ENCODE measurements around the gene SNCA.

- TF ChIP-seq CTCF (IDR thresholded peaks at IDR 0.05) (no peak), POLR2AphosphoS5 (IDR thresholded peaks at IDR 0.05) (no peak), EP300 (IDR thresholded peaks at IDR 0.05) (no peak), POLR2A (IDR thresholded peaks at IDR 0.05) (no peak)
Observed at GRCh38 chr4:89682808-89683207, 154.2 kb downstream of the SNCA start.

All from upper lobe of left lung (tissue), 4 donors.